Measurements from ENCODE around the gene KLK6.
A peak's percentile ranks its signal among the peaks of the same experiment; 100 is the strongest.

KLK6 gene

GRCh38 chr19:50947123-50947522 is 22.3 kb downstream of the KLK6 start:
- DNase-seq, result no peak

GRCh38 chr19:50944795-50945194 is 24.6 kb downstream of the KLK6 start:
- no peak for DNase-seq

GRCh38 chr19:50943074-50943828 is 26.1 kb downstream of the KLK6 start:
- no peak for DNase-seq

- no peak for DNase-seq
These were observed 29.8 kb downstream of the KLK6 start for GRCh38 chr19:50939596-50939995.

- no peak for DNase-seq
These were observed 35.8 kb downstream of the KLK6 start for GRCh38 chr19:50933640-50934039.

GRCh38 chr19:50932690-50933083 is 36.7 kb downstream of the KLK6 start:
- no peak for DNase-seq

- DNase-seq, result no peak
These were observed 37.2 kb downstream of the KLK6 start for GRCh38 chr19:50932018-50932689.

GRCh38 chr19:50931023-50931422 is 38.4 kb downstream of the KLK6 start:
- no peak for DNase-seq

GRCh38 chr19:50928831-50929230 is 40.6 kb downstream of the KLK6 start:
- no peak for DNase-seq

- no peak for DNase-seq
These were observed 43.2 kb downstream of the KLK6 start for GRCh38 chr19:50926144-50926543.

- DNase-seq, result no peak
These were observed 43.7 kb downstream of the KLK6 start for GRCh38 chr19:50925734-50926133.

- no peak for DNase-seq
These were observed 44.8 kb downstream of the KLK6 start for GRCh38 chr19:50924586-50924985.

GRCh38 chr19:50922317-50922853 is 47.0 kb downstream of the KLK6 start:
- DNase-seq, result peak; percentile 54

GRCh38 chr19:50921426-50922316 is 47.7 kb downstream of the KLK6 start:
- peak; percentile 23 for DNase-seq

GRCh38 chr19:50916069-50916468 is 53.3 kb downstream of the KLK6 start:
- no peak for DNase-seq

GRCh38 chr19:50912727-50913716 is 56.4 kb downstream of the KLK6 start:
- DNase-seq, result no peak

- no peak for DNase-seq
These were observed 57.2 kb downstream of the KLK6 start for GRCh38 chr19:50912102-50912599.

- no peak for DNase-seq
These were observed 57.9 kb downstream of the KLK6 start, which contains the start of gene KLK4 for GRCh38 chr19:50911206-50912101. TSS of gene KLK4 (minus strand) at chr19:50911395. CDS start at chr19:50910738, 657 bp downstream.

- no peak for DNase-seq
These were observed 58.7 kb downstream of the KLK6 start for GRCh38 chr19:50910722-50911121.

- DNase-seq, result no peak
These were observed 59.9 kb downstream of the KLK6 start for GRCh38 chr19:50909240-50910070.
